ENCODE results near the gene TGM4.

The TGM4 gene

GRCh38 chr3:44832032-44832431 is 42.4 kb upstream of the TGM4 start (continued):
- TF ChIP-seq TSHZ2 (CRISPR knock-in tag; IDR thresholded peaks at IDR 0.05) (no peak), CREB5 (CRISPR knock-in tag; IDR thresholded peaks at IDR 0.05; ENCODE audit: low read depth) (no peak), PPARA (CRISPR knock-in tag; IDR thresholded peaks at IDR 0.05; ENCODE audit: borderline replicate concordance) (no peak), ARNTL (CRISPR knock-in tag; IDR thresholded peaks at IDR 0.05; ENCODE audit: borderline replicate concordance, low read depth) (no peak), RARB (CRISPR knock-in tag; IDR thresholded peaks at IDR 0.05) (no peak)

- TF ChIP-seq ZNF8 (CRISPR knock-in tag; IDR thresholded peaks at IDR 0.05) (no peak), ZNF565 (CRISPR knock-in tag; conservative IDR thresholded peaks at IDR 0.05; ENCODE audit: low read depth) (no peak), CSRNP3 (CRISPR knock-in tag; IDR thresholded peaks at IDR 0.05) (no peak), ARNTL (CRISPR knock-in tag; IDR thresholded peaks at IDR 0.05; ENCODE audit: borderline replicate concordance, low read depth) (no peak), TCF4 (CRISPR knock-in tag; IDR thresholded peaks at IDR 0.05; ENCODE audit: borderline replicate concordance) (no peak), SNAI2 (CRISPR knock-in tag; IDR thresholded peaks at IDR 0.05) (no peak), GLIS3 (CRISPR knock-in tag; IDR thresholded peaks at IDR 0.05) (no peak), TSHZ2 (CRISPR knock-in tag; IDR thresholded peaks at IDR 0.05) (no peak), PPARA (CRISPR knock-in tag; IDR thresholded peaks at IDR 0.05; ENCODE audit: borderline replicate concordance) (no peak), ESRRG (CRISPR knock-in tag; IDR thresholded peaks at IDR 0.05) (no peak), TOX (CRISPR knock-in tag; IDR thresholded peaks at IDR 0.05; ENCODE audit: borderline replicate concordance) (no peak), ISL1 (CRISPR knock-in tag; IDR thresholded peaks at IDR 0.05) (no peak), OSR1 (CRISPR knock-in tag; IDR thresholded peaks at IDR 0.05) (no peak), ZFP30 (CRISPR knock-in tag; IDR thresholded peaks at IDR 0.05) (no peak), ZFP3 (CRISPR knock-in tag; IDR thresholded peaks at IDR 0.05) (no peak)
- ATAC-seq: no peak
Measured at GRCh38 chr3:44832965-44833364, 41.4 kb upstream of the TGM4 start.

- ATAC-seq: no peak
- TF ChIP-seq ZFP30 (CRISPR knock-in tag; IDR thresholded peaks at IDR 0.05): no peak
- no peak for TF ChIP-seq CSDC2 (CRISPR knock-in tag; IDR thresholded peaks at IDR 0.05)
- no peak for TF ChIP-seq OSR1 (CRISPR knock-in tag; IDR thresholded peaks at IDR 0.05)
- TF ChIP-seq BACH2 (CRISPR knock-in tag; IDR thresholded peaks at IDR 0.05; ENCODE audit: borderline replicate concordance): no peak
- no peak for TF ChIP-seq PATZ1 (CRISPR knock-in tag; IDR thresholded peaks at IDR 0.05; ENCODE audit: borderline replicate concordance)
- TF ChIP-seq SNAI2 (CRISPR knock-in tag; IDR thresholded peaks at IDR 0.05): no peak
- TF ChIP-seq POU6F1 (CRISPR knock-in tag; IDR thresholded peaks at IDR 0.05; ENCODE audit: borderline replicate concordance, low read depth): no peak
- no peak for TF ChIP-seq ISL1 (CRISPR knock-in tag; IDR thresholded peaks at IDR 0.05)
- no peak for TF ChIP-seq ESRRG (CRISPR knock-in tag; IDR thresholded peaks at IDR 0.05)
Measured at GRCh38 chr3:44833394-44833793, 41.0 kb upstream of the TGM4 start.

Measured in SK-N-SH treated with all-trans-retinoic acid at 6 μM for 48 hours (cell line).